HEK293 (cell line): ENCODE data around the gene MON1B.

Experiments
- BCL6B ChIP-seq: fragments of 450-650 bp; formaldehyde crosslinking; IDR thresholded peaks from 2 replicates; pipeline ENCODE4 v1.5.1; 2017; ENCODE audit warnings: missing biosample characterization, missing genetic modification characterization
- FEZF1 ChIP-seq: fragments of 450-650 bp; formaldehyde crosslinking; IDR thresholded peaks from 2 replicates; pipeline ENCODE4 v1.5.1; 2016; ENCODE audit warnings: missing biosample characterization, missing genetic modification characterization
- GFI1B ChIP-seq: fragments of 450-650 bp; formaldehyde crosslinking; IDR thresholded peaks from 2 replicates; pipeline ENCODE4 v1.5.1; 2016; ENCODE audit warnings: missing biosample characterization, missing genetic modification characterization
- OSR2 ChIP-seq: fragments of 450-650 bp; formaldehyde crosslinking; IDR thresholded peaks from 2 replicates; pipeline ENCODE4 v1.5.1; 2016; ENCODE audit warnings: missing biosample characterization, missing genetic modification characterization
- PRDM1 ChIP-seq: fragments of 450-650 bp; formaldehyde crosslinking; IDR thresholded peaks from 2 replicates; pipeline ENCODE4; 2016; ENCODE audit warnings: missing biosample characterization, missing genetic modification characterization
- SCRT2 ChIP-seq: fragments of 450-650 bp; formaldehyde crosslinking; IDR thresholded peaks from 2 replicates; pipeline ENCODE4 v1.5.1; 2016; ENCODE audit warnings: missing biosample characterization, missing genetic modification characterization
- SP2 ChIP-seq: fragments of 450-650 bp; formaldehyde crosslinking; IDR thresholded peaks from 2 replicates; pipeline ENCODE4 v1.5.1; 2016; ENCODE audit warnings: missing biosample characterization, missing genetic modification characterization
- SP7 ChIP-seq: fragments of 450-650 bp; formaldehyde crosslinking; IDR thresholded peaks from 2 replicates; pipeline ENCODE4 v1.5.1; 2016; ENCODE audit warnings: missing biosample characterization, missing genetic modification characterization
- ZBTB48 ChIP-seq: fragments of 450-650 bp; formaldehyde crosslinking; IDR thresholded peaks from 2 replicates; pipeline ENCODE4 v1.5.1; 2016; ENCODE audit warnings: missing biosample characterization, missing genetic modification characterization
- ZBTB49 ChIP-seq: fragments of 450-650 bp; formaldehyde crosslinking; IDR thresholded peaks from 2 replicates; pipeline ENCODE4 v1.5.1; 2016; ENCODE audit warnings: missing biosample characterization, missing genetic modification characterization, low read depth
- ZNF140 ChIP-seq: fragments of 450-650 bp; formaldehyde crosslinking; IDR thresholded peaks from 2 replicates; pipeline ENCODE4 v1.5.1; 2016; ENCODE audit warnings: missing biosample characterization, missing genetic modification characterization
- ZNF211 ChIP-seq: fragments of 450-650 bp; formaldehyde crosslinking; IDR thresholded peaks from 2 replicates; pipeline ENCODE4 v1.5.1; 2016; ENCODE audit warnings: low read depth, missing biosample characterization, missing genetic modification characterization
- ZNF214 ChIP-seq: fragments of 450-650 bp; formaldehyde crosslinking; IDR thresholded peaks from 2 replicates; pipeline ENCODE4 v1.5.1; 2017; ENCODE audit warnings: missing biosample characterization, mild to moderate bottlenecking, missing genetic modification characterization, borderline replicate concordance
- ZNF37A ChIP-seq: fragments of 450-650 bp; IDR thresholded peaks from 2 replicates; pipeline ENCODE4 v1.5.1; 2018; ENCODE audit warnings: missing biosample characterization, missing genetic modification characterization
- ZNF423 ChIP-seq: fragments of 450-650 bp; formaldehyde crosslinking; IDR thresholded peaks from 2 replicates; pipeline ENCODE4 v1.5.1; 2016; ENCODE audit warnings: missing biosample characterization, missing genetic modification characterization
- ZNF513 ChIP-seq: fragments of 450-650 bp; IDR thresholded peaks from 2 replicates; pipeline ENCODE4 v1.5.1; 2018; ENCODE audit warnings: missing biosample characterization, missing genetic modification characterization
- ZNF518A ChIP-seq: fragments of 450-650 bp; formaldehyde crosslinking; conservative IDR thresholded peaks from 2 replicates; pipeline ENCODE4 v1.5.1; 2016; ENCODE audit warnings: low read depth, missing biosample characterization, missing genetic modification characterization
- ZNF521 ChIP-seq: fragments of 450-650 bp; formaldehyde crosslinking; IDR thresholded peaks from 2 replicates; pipeline ENCODE4 v1.5.1; 2017; ENCODE audit warnings: missing biosample characterization, mild to moderate bottlenecking, missing genetic modification characterization
- ZNF529 ChIP-seq: fragments of 450-650 bp; formaldehyde crosslinking; IDR thresholded peaks from 2 replicates; pipeline ENCODE4 v1.5.1; 2017; ENCODE audit warnings: missing genetic modification characterization, missing biosample characterization; ENCODE audit not compliant: insufficient replicate concordance
- ZNF654 ChIP-seq: fragments of 450-650 bp; formaldehyde crosslinking; IDR thresholded peaks from 2 replicates; pipeline ENCODE4 v1.5.1; 2016; ENCODE audit warnings: low read depth, missing biosample characterization, missing genetic modification characterization
- ZNF692 ChIP-seq: fragments of 450-650 bp; formaldehyde crosslinking; IDR thresholded peaks from 2 replicates; pipeline ENCODE4 v1.5.1; 2016; ENCODE audit warnings: missing biosample characterization, missing genetic modification characterization
- ZNF76 ChIP-seq: fragments of 450-650 bp; formaldehyde crosslinking; IDR thresholded peaks from 2 replicates; pipeline ENCODE4; 2016; ENCODE audit warnings: low read depth, missing biosample characterization, missing genetic modification characterization, borderline replicate concordance
- ZNF785 ChIP-seq: fragments of 450-650 bp; formaldehyde crosslinking; IDR thresholded peaks from 2 replicates; pipeline ENCODE4 v1.5.1; 2016; ENCODE audit warnings: missing biosample characterization, missing genetic modification characterization
- ZNF791 ChIP-seq: fragments of 450-650 bp; formaldehyde crosslinking; IDR thresholded peaks from 2 replicates; pipeline ENCODE4 v1.5.1; 2016; ENCODE audit warnings: missing biosample characterization, missing genetic modification characterization
- ZSCAN30 ChIP-seq: fragments of 450-650 bp; IDR thresholded peaks from 2 replicates; pipeline ENCODE4 v1.5.1; 2018; ENCODE audit warnings: missing biosample characterization, mild to moderate bottlenecking, missing genetic modification characterization, moderate library complexity
- ZSCAN4 ChIP-seq: fragments of 450-650 bp; formaldehyde crosslinking; IDR thresholded peaks from 2 replicates; pipeline ENCODE4 v1.5.1; 2017; ENCODE audit warnings: missing biosample characterization, missing genetic modification characterization

The MON1B gene

GRCh38 chr16:77211880-77212740 lies 21.1 kb downstream of the MON1B start (continued):
- TF ChIP-seq ZNF692 (tag by site-specific recombination): peak; percentile 73
- TF ChIP-seq OSR2 (tag by site-specific recombination): peak; percentile 14; the same call in 1 of the 2 replicates
- no peak for TF ChIP-seq ZNF423 (tag by site-specific recombination)
- 0 out of 2 replicates have a peak, but pooled peaks have one; percentile 14 for TF ChIP-seq ZNF76 (tag by site-specific recombination)
- TF ChIP-seq GFI1B (tag by site-specific recombination): no peak
- no peak for TF ChIP-seq ZBTB49 (tag by site-specific recombination)
- TF ChIP-seq ZNF529 (tag by site-specific recombination): no peak
- no peak for TF ChIP-seq ZNF521 (tag by site-specific recombination)
- TF ChIP-seq ZNF518A (tag by site-specific recombination): no peak
- no peak; the same call in 1 of the 2 replicates for TF ChIP-seq BCL6B (tag by site-specific recombination)
- TF ChIP-seq ZSCAN4 (tag by site-specific recombination): no peak
- peak; percentile 56; the same call in 1 of the 2 replicates for TF ChIP-seq PRDM1 (tag by site-specific recombination)
- no peak for TF ChIP-seq ZNF37A (tag by site-specific recombination)
- TF ChIP-seq FEZF1 (tag by site-specific recombination): no peak
- TF ChIP-seq ZNF513 (tag by site-specific recombination): no peak
- peak; percentile 77; the same call in 1 of the 2 replicates for TF ChIP-seq SP7 (tag by site-specific recombination)
- TF ChIP-seq ZNF211 (tag by site-specific recombination): no peak
- TF ChIP-seq SCRT2: no peak
- TF ChIP-seq ZNF791 (tag by site-specific recombination): no peak
- no peak for TF ChIP-seq ZNF214 (tag by site-specific recombination)
- TF ChIP-seq ZNF654 (tag by site-specific recombination): no peak
- TF ChIP-seq ZSCAN30: no peak
- 0 out of 2 replicates have a peak, but pooled peaks have one; percentile 16 for TF ChIP-seq ZNF785 (tag by site-specific recombination)
- peak; percentile 90 for TF ChIP-seq SP2 (tag by site-specific recombination)
- TF ChIP-seq ZBTB48 (tag by site-specific recombination): peak; percentile 70; the same call in 1 of the 2 replicates
- no peak for TF ChIP-seq ZNF140 (tag by site-specific recombination)
